Myocyte (in vitro differentiated cells): ENCODE measurements around the gene PITPNC1. TPM values are rescaled to one million over a fixed set of nuclear protein-coding genes. Genes with fewer than 3 reads are reported as not detected.
A peak's percentile ranks its signal among the peaks of the same experiment; 100 is the strongest.
"Not testable (repeated sequence)": the region's sequence is repeated elsewhere in the genome, so short reads cannot be mapped to it uniquely, and the experiment has no call there.

Experiments used
- DNase-seq: peaks from one replicate; pipeline ENCODE4 v3.0.0-alpha.2; 2012; ENCODE audit warnings: low read depth
- total RNA-seq: library from RNA; depleted of rRNA; stranded (reverse); fragments of >200 nt; gene quantifications from 2 replicates; pipeline ENCODE4 v1.2.3, GENCODE V29; 2014

Gene PITPNC1
- total RNA-seq, 1 donor from 2014 or later, result 3.8 TPM

DNA sequence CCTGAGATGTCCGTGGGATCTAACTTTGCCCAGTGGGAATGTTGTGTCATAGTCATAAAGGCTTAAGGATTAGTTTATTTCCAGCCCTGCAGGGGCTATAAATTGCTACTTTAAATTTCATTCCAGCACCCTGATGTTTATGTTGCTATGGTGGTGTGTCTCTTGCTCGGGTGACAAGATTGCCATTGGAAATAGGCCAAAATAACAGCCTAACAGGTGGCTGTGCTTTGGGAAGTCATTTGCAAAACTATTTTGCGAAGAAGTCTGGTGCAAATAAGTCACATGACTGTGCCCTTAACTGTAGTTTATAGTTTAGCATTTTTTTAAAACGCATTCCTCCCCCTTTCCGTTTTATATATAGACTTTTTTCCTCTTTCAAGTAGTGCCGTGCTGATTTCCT, 23.1 kb downstream of the PITPNC1 start:
- peak; percentile 61 for DNase-seq

DNA sequence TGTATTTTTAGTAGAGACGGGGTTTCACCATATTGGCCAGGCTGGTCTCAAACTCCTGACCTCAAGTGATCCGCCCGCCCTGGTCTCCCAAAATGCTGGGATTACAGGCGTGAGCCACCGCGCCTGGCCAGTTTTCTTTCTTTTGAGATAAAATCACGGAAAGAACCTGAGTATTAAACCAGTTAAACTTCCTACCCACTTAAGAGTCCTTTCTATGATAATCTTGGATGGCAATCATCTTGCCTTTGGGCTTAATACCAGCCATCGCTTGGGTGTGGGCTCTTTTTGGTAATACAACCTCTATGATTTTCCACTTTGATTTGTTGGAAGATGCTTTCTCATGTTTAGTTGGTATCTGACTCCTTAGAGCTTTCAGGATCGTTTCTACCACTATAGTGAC, 24.0 kb downstream of the PITPNC1 start:
- DNase-seq, result no peak

GRCh38 chr17:67401598-67402504, 24.8 kb downstream of the PITPNC1 start:
- no peak for DNase-seq

- DNase-seq, result no peak
Observed at GRCh38 chr17:67403065-67403464, 26.0 kb downstream of the PITPNC1 start.

- no peak for DNase-seq
Observed at GRCh38 chr17:67403483-67403882, 26.4 kb downstream of the PITPNC1 start.

GRCh38 chr17:67408455-67408830, 31.4 kb downstream of the PITPNC1 start:
- not testable (repeated sequence) for DNase-seq

- DNase-seq, result no peak
Observed at GRCh38 chr17:67411397-67411796, 34.3 kb downstream of the PITPNC1 start.

- DNase-seq, result no peak
Observed at GRCh38 chr17:67412032-67412431, 35.0 kb downstream of the PITPNC1 start.

DNA sequence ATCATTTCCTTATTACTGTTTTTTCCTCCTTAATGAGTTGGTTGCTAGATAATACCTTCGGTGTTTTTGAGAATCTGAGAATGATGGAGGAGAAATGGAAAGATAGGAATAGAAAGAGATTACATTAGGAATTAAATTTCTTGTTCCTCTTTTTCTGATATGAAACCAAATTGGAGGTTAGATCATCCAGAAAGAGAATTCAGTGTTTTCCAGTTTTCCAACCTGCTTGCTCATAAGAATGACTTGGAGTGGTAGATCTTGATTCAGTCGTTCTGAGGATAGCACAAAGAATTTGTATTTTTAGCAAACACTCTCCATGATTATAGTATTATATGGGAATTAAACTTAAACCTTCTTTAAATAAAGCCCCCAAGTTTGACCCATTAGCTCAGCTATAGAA, 35.9 kb downstream of the PITPNC1 start:
- no peak for DNase-seq

DNA sequence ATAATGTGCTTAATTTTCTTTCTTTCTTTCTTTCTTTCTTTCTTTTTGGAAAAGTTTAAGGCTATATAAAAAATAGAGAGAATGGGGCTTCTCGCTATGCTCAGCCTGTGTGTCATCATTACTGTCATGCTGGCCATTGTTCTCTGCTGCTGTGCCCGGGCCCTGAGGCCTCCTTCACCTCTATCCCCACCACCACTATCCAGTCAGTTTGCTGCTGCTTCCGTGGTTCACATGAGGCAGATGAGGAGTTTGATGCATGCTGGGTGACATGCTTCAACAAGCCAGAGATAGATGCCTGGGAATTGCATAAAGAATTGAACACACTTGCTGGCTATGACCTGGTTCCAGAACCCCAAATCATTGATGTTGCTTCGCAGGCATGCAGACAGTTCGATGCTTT, 36.3 kb downstream of the PITPNC1 start:
- DNase-seq, result no peak

GRCh38 chr17:67414130-67414529, 37.0 kb downstream of the PITPNC1 start:
- DNase-seq, result no peak

- no peak for DNase-seq
Observed at GRCh38 chr17:67414559-67414958, 37.5 kb downstream of the PITPNC1 start.

- DNase-seq, result no peak
Observed at GRCh38 chr17:67415291-67415690, 38.2 kb downstream of the PITPNC1 start.

GRCh38 chr17:67417507-67417906, 40.4 kb downstream of the PITPNC1 start:
- DNase-seq, result no peak

DNA sequence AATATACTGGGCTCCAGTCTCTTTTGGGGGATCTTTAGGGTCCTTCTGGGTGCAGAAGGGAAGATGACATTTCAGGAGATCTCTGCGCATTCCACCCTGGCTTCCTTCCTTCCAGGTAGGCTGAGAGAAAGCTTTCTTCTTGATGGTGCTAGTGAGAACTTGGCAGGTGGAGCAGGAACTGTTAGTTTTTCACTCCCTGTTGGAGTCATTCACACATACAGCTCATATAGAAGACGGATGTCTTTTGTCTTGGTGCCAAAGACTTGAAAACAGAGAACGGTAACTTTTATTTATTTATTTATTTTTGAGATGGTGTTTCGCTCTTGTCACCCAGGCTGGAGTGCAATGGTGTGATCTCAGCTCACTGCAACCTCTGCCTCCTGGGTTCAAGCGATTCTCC, 43.9 kb downstream of the PITPNC1 start:
- DNase-seq, result no peak

GRCh38 chr17:67421869-67422273, 44.8 kb downstream of the PITPNC1 start:
- peak; percentile 30 for DNase-seq

DNA sequence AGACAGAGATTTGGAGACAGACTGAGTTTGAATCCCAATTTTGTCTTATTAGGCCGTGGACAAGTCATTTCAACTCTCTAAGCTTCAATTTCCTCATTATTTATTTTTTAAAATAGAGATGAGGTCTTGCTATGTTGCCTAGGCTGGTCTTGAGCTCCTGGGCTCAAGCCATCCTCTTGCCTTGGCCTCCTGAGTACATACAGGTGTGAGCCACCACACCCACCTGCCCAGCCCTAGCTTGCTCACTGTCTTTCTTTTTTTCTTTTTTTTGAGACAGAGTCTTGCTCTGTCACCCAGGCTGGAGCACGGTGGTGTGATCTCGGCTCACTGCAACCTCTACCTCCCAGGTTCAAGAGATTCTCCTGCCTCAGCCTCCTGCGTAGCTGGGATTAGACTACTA, 45.2 kb downstream of the PITPNC1 start:
- not testable (repeated sequence) for DNase-seq

DNA sequence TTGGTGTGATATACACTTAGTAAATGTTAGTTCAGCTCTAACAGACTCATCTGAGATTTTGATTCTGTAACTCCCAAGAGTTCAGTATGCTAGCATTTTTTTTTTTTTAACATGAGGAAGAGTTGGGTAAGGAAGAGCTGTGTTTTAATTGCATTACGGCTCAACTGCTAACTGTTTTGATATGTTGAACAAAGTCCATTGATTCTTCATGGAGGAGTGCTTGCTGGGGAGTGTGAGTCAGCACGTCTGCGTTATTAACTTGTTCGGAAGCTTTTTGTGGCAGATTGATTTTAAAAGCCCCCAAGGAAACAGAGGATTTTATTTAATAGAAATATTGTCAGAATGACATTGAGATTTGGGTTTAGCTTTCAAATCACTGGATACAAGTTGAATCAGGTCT, 45.8 kb downstream of the PITPNC1 start:
- no peak for DNase-seq

GRCh38 chr17:67425571-67426160, 48.6 kb downstream of the PITPNC1 start:
- DNase-seq, result no peak

DNA sequence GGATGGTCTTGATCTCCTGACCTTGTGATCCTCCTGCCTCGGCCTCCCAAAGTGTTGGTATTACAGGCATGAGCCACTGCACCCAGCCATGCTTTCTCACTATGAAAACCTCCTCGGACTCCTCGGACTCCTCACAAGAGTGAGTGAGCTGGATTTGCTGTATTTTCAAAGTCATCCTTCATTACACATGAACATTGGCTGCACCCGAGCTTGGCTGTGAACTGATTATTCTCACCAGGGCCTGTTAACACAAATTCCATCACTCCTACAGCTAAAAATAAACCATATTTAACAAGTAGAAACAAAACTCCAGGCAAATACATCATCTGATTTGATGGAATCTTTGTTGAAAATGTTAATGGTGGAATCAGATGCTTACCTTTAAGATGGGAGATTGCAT, 50.3 kb downstream of the PITPNC1 start:
- DNase-seq, result no peak

DNA sequence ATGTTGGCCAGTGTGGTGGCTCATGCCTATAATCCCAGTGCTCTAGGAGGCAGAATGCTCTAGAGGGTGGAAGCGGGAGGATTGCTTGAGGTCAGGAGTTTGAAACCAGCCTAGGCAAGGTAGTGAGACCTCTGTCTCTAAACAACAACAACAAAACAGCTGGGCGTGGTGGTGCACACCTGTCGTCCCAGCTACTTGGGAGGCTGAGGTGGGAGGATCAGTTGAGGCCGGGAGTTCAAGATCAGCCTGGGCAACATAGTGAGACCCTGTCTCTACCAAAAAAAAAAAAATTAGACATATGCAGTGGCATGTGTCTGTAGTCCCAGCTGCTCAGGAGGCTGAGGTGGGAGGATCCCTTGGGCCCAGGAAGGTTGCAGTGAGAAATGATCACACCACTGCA, 53.4 kb downstream of the PITPNC1 start:
- not testable (repeated sequence) for DNase-seq

GRCh38 chr17:67431249-67432015, 54.4 kb downstream of the PITPNC1 start:
- DNase-seq, result peak; percentile 63
